GM21528 (cell line): ENCODE measurements around the gene GJA9.

ENCODE experiments used
- ATAC-seq: cut with Tn5 transposase; IDR thresholded peaks from one replicate; pipeline ENCODE4 v1.9.1; 2021; ENCODE audit warnings: mild to moderate bottlenecking, moderate library complexity; ENCODE audit not compliant: unreplicated experiment, low FRiP score

Gene GJA9

DNA sequence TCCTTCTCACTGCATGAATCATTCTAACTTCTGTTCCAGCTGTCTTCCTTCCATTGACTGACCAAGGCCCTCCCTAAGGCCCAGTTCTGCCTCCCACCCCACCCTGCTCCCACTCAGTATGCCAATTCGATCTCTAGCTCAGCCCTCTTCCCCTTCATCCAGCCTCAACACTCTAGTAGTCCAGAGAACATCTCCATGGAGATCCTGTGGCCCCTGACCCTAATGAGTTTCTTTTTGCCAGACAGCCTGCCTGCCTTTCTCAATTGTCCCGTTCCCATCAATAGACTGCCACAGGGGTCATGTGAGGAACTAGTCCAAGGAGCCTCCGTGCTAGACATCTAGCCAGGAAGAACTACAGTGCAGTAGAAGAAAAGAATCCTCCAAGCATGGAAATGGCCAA is 48.2 kb downstream of the GJA9 start:
- no peak for ATAC-seq

- ATAC-seq: no peak
Measured at GRCh38 chr1:38832370-38832734, 49.0 kb downstream of the GJA9 start.

GRCh38 chr1:38831731-38832369 is 49.5 kb downstream of the GJA9 start:
- no peak for ATAC-seq

GRCh38 chr1:38829368-38829767 is 52.0 kb downstream of the GJA9 start:
- no peak for ATAC-seq

DNA sequence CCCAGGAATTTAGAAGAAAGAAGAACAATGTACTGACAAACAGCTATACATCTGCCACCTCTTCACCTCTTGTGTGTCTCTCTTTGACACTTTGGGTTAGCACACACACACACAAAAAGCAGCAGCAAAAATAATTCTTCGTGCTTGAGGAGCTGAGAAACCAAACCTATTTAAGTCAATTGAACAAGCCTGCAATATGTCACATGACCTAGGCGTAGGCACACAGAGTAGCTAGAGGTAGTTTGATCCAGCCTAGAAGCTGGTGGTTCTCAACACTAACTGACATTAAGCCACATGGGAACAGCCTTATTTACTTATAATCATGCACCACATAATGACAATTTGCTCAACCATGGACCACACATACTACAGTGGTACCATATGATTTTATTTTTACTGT is 54.1 kb downstream of the GJA9 start:
- ATAC-seq: no peak

- no peak for ATAC-seq
Measured at GRCh38 chr1:38826886-38827285, 54.5 kb downstream of the GJA9 start.

DNA sequence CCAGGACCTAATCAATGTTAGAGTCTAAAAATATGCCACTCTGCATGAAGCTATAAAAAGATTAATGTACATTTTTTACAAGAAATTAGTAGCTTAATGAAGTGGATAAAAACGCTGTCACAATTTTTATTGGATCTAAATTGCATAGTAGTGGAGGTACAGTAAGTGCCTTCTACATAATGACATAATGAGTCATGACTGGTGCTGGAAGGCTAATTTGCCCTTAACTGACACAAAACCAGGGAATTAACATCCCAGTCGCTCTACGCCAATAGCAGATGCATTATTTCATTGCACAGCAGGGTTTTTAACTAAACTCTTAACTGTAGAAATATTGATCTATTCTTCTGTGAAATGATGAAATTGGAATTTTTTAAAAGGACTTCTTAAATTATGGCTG is 55.1 kb downstream of the GJA9 start:
- no peak for ATAC-seq
